ENCODE measurements around the gene AMELX.

The AMELX gene

GRCh38 chrX:11328134-11328533 is 34.9 kb downstream of the AMELX start:
- H3K27ac ChIP-seq: no peak overlapping the region
- TF ChIP-seq ZFX (IDR thresholded peaks at IDR 0.05) (no peak), CTCF (conservative IDR thresholded peaks at IDR 0.05) (no peak)

GRCh38 chrX:11329021-11329420 is 35.8 kb downstream of the AMELX start:
- TF ChIP-seq ZFX (IDR thresholded peaks at IDR 0.05) (no peak), CTCF (conservative IDR thresholded peaks at IDR 0.05) (no peak)
- no peak overlapping the region for H3K27ac ChIP-seq

- H3K27ac ChIP-seq: no peak overlapping the region
- TF ChIP-seq ZFX (IDR thresholded peaks at IDR 0.05) (no peak), CTCF (conservative IDR thresholded peaks at IDR 0.05) (no peak)
Measured at GRCh38 chrX:11331788-11332187, 38.6 kb downstream of the AMELX start.

- H3K27ac ChIP-seq: no peak overlapping the region
- no peak for TF ChIP-seq ZFX (IDR thresholded peaks at IDR 0.05)
- no peak for TF ChIP-seq CTCF (conservative IDR thresholded peaks at IDR 0.05)
Measured at GRCh38 chrX:11334165-11334564, 41.0 kb downstream of the AMELX start.

- TF ChIP-seq ZFX (IDR thresholded peaks at IDR 0.05) (no peak), CTCF (conservative IDR thresholded peaks at IDR 0.05) (no peak)
- no peak overlapping the region for H3K27ac ChIP-seq
Measured at GRCh38 chrX:11336201-11336600, 43.0 kb downstream of the AMELX start.

GRCh38 chrX:11337292-11338009 is 44.2 kb downstream of the AMELX start:
- no peak overlapping the region for H3K27ac ChIP-seq
- no peak for TF ChIP-seq ZFX (IDR thresholded peaks at IDR 0.05)
- no peak for TF ChIP-seq CTCF (conservative IDR thresholded peaks at IDR 0.05)

- TF ChIP-seq CTCF (conservative IDR thresholded peaks at IDR 0.05): no peak
- no peak for TF ChIP-seq ZFX (IDR thresholded peaks at IDR 0.05)
- H3K27ac ChIP-seq: no peak overlapping the region; the same call in 1 of the 2 replicates
Measured at GRCh38 chrX:11341274-11342201, 48.3 kb downstream of the AMELX start.

All from C4-2B (cell line).